ENCODE data around the gene MMP12.
"Not testable (repeated sequence)": the region's sequence is repeated elsewhere in the genome, so short reads cannot be mapped to it uniquely, and the experiment has no call there.

- not testable (repeated sequence) for TF ChIP-seq POLR2AphosphoS5, POLR2A, SPI1, POU2F2 (IDR thresholded peaks at IDR 0.05; ENCODE audit: low read depth, low read length)
Observed at GRCh38 chr11:102869354-102869964, 5.3 kb downstream of the MMP12 start.
